ENCODE data around the gene SFMBT1. TPM values are rescaled to one million over a fixed set of nuclear protein-coding genes. Genes with fewer than 3 reads are reported as not detected.

SFMBT1 gene
- total and polyA plus RNA-seq, 2 of the 8 experiments (the other 6 are each of a cell fraction or from before 2014, with no cell fraction given) = 8.1 to 16.8 TPM

DNA sequence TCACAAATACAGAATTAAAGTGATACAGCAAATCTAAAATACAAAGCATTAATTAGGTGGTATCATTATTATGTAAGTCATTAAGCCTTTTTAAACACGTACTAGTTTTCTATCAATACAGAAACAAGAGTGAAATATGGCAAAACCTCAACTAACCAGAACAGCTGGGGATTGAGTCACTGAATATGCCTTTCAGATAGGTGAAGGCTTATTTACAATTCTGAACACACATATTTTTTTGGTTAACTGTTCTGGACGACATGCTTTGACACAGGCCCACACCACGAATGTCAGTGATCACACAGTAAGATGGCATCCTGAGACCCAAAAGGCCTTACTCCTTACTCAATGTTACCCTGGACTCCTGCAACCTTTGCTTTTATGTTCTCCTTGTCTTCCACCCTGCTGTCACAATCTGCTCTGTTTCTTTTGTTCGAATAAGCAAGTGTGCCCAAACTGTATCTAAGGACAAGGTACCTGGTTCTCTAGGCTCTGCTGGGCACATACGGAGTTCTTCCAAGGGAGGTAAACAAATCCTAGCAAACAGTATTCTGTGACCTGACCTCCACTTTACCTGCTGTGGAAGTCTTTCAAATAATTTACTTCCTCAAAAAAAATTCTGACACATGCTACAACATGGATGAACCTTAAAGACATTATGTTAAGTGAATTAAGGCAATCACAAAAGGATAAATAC is 7.0 kb downstream of the SFMBT1 start:
- no peak overlapping the region for H3K23ac ChIP-seq (ENCODE audit: insufficient read length)
- no peak overlapping the region for H4K5ac ChIP-seq (ENCODE audit: insufficient read length, low read depth, low read length)
- ChIA-PET CTCF (ENCODE audit: partially characterized antibody) (no interaction called here), POLR2A (ENCODE audit: partially characterized antibody) (no interaction called here)
- WGBS, 2 experiments (ENCODE audit: extremely low coverage in 1 of 2, insufficient coverage in 1 of 2, insufficient read length in 1 of 2, insufficient replicate concordance in 2 of 2, low coverage in 1 of 2, low lambda C conversion rate in 2 of 2, missing lambda C conversion rate in 1 of 2) = 90% methylated on average over 5 of the region's 5 CpGs; no CpG with 5 or more reads in 1 of the 2 experiments
- H3K23me2 ChIP-seq (ENCODE audit: low read depth, low read length) = no peaks in the 10 kb centered on the region
- no peak overlapping the region for H2AFZ ChIP-seq (ENCODE audit: low read length)
- H2BK20ac ChIP-seq (ENCODE audit: low read length) = no peak overlapping the region
- H3K4me2 ChIP-seq (ENCODE audit: insufficient read depth in 1 of 2, low read depth in 2 of 2, low read length in 2 of 2) = no peak overlapping the region
- H3K79me2 ChIP-seq (ENCODE audit: control insufficient read depth in 1 of 2, insufficient read depth in 2 of 2, low read length in 2 of 2) = peaks cover 0 to 66% of the 10 kb centered on the region in 2 experiments; a peak in 2 of 4 replicates
- TF ChIP-seq BRCA1 (IDR thresholded peaks at IDR 0.05; ENCODE audit: low read depth, low read length) (no peak), RAD21 (IDR thresholded peaks at IDR 0.05 in 1 of 2, conservative IDR thresholded peaks at IDR 0.05 in 1 of 2; ENCODE audit: low read depth in 2 of 2, low read length in 2 of 2) (no peak), TEAD4 (IDR thresholded peaks at IDR 0.05; ENCODE audit: low read depth, low read length) (no peak), EP300 (IDR thresholded peaks at IDR 0.05; ENCODE audit: borderline replicate concordance in 1 of 2, low read depth in 2 of 2, low read length in 2 of 2) (no peak), JUN (IDR thresholded peaks at IDR 0.05; ENCODE audit: low read depth, low read length) (no peak), KDM5A (IDR thresholded peaks at IDR 0.05; ENCODE audit: low read length) (no peak)
- TF ChIP-seq, protein P1, sequence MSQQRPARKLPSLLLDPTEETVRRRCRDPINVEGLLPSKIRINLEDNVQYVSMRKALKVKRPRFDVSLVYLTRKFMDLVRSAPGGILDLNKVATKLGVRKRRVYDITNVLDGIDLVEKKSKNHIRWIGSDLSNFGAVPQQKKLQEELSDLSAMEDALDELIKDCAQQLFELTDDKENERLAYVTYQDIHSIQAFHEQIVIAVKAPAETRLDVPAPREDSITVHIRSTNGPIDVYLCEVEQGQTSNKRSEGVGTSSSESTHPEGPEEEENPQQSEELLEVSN (IDR thresholded peaks at IDR 0.05) = no peak
- H3K36me3 ChIP-seq (ENCODE audit: control insufficient read depth in 2 of 4, insufficient read depth in 4 of 4, low read length in 3 of 4) = no peaks in the 10 kb centered on the region; a peak in 1 of 8 replicates
- no peak for FAIRE-seq
- H3K9ac ChIP-seq (replicated peaks in 1 of 4; ENCODE audit: extremely low read depth in 1 of 4, low read depth in 3 of 4, low read length in 3 of 4) = no peak overlapping the region
- H4K91ac ChIP-seq (replicated peaks; ENCODE audit: insufficient read length, low read length) = no peak overlapping the region
- no peak overlapping the region for H3K56ac ChIP-seq (replicated peaks; ENCODE audit: insufficient read length, low read depth, low read length)
- no peaks in the 10 kb centered on the region for H4K20me1 ChIP-seq (replicated peaks in 1 of 2; ENCODE audit: control insufficient read depth in 1 of 2, insufficient read depth in 2 of 2, low read length in 2 of 2)
- no peak overlapping the region for H3K18ac ChIP-seq (ENCODE audit: extremely low read depth, low read length)
- H3K4me3 ChIP-seq (ENCODE audit: extremely low read depth in 1 of 4, insufficient read depth in 2 of 4, low read depth in 3 of 4, low read length in 4 of 4) = no peak overlapping the region
- no peak overlapping the region for H3K27ac ChIP-seq (ENCODE audit: low read depth, low read length)
- no peak for DNase-seq (ENCODE audit: low read depth in 1 of 2, low spot score in 2 of 2)
- 0 out of 7 replicates have a peak, but pooled peaks cover 0 to 2% (median 0%) of the 10 kb centered on the region in 4 experiments for H3K27me3 ChIP-seq (replicated peaks in 1 of 4; ENCODE audit: control insufficient read depth in 3 of 4, extremely low read depth in 1 of 4, insufficient read depth in 3 of 4, low read length in 3 of 4)
- peaks cover 4% of the 10 kb centered on the region; the same call in 1 of the 2 replicates for H3K79me1 ChIP-seq (ENCODE audit: low read depth, low read length)
- H2BK5ac ChIP-seq (ENCODE audit: low read depth, low read length) = no peak overlapping the region
- no peak overlapping the region for H2AK5ac ChIP-seq (ENCODE audit: low read depth, low read length)
- no peaks in the 10 kb centered on the region for H3K9me3 ChIP-seq (ENCODE audit: insufficient read depth in 2 of 2, low read depth in 1 of 2, low read length in 1 of 2)
- H3K4me1 ChIP-seq (replicated peaks in 1 of 4; ENCODE audit: control insufficient read depth in 3 of 4, insufficient read depth in 4 of 4, low read length in 3 of 4) = peaks cover 0 to 3% (median 0%) of the 10 kb centered on the region in 4 experiments; a peak in 1 of 7 replicates
- no peak overlapping the region for H4K8ac ChIP-seq (ENCODE audit: extremely low read depth, insufficient read depth, low read length)
- H3K4ac ChIP-seq (replicated peaks; ENCODE audit: insufficient read length, low read depth, low read length) = no peak overlapping the region
- H2BK15ac ChIP-seq (ENCODE audit: low read length) = no peak overlapping the region
- no peak overlapping the region for H2BK12ac ChIP-seq (ENCODE audit: low read depth, low read length)
- no peak overlapping the region for H2BK120ac ChIP-seq (replicated peaks; ENCODE audit: low read depth, low read length)
- no peak overlapping the region for H3K14ac ChIP-seq (ENCODE audit: insufficient read length)
